DMS114 treated with DMSO at 0.1 percent for 48 hours (cell line): ENCODE results near the gene GAS2.

Source experiments
- DNase-seq: peaks from one replicate; lab custom pipeline; 2025; ENCODE audit not compliant: unreplicated experiment; lab: John Stamatoyannopoulos, UW

Gene GAS2

GRCh38 chr11:22723274-22723673 lies 56.9 kb downstream of the GAS2 start:
- no peak for DNase-seq

- DNase-seq: no peak
These were observed 58.7 kb downstream of the GAS2 start for GRCh38 chr11:22725079-22725478.

GRCh38 chr11:22728600-22729389 lies 62.4 kb downstream of the GAS2 start:
- no peak for DNase-seq

GRCh38 chr11:22730319-22730718 lies 63.9 kb downstream of the GAS2 start:
- DNase-seq: no peak

GRCh38 chr11:22732588-22732987 lies 66.2 kb downstream of the GAS2 start:
- DNase-seq: no peak

GRCh38 chr11:22733475-22734248 lies 67.3 kb downstream of the GAS2 start:
- DNase-seq: no peak

GRCh38 chr11:22734628-22735345 lies 68.4 kb downstream of the GAS2 start:
- DNase-seq: no peak

GRCh38 chr11:22742157-22742613 lies 75.8 kb downstream of the GAS2 start:
- no peak for DNase-seq

- DNase-seq: no peak
These were observed 83.1 kb downstream of the GAS2 start for GRCh38 chr11:22749536-22749935.

- no peak for DNase-seq
These were observed 86.5 kb downstream of the GAS2 start for GRCh38 chr11:22752908-22753310.

GRCh38 chr11:22753416-22753815 lies 87.0 kb downstream of the GAS2 start:
- DNase-seq: no peak

- no peak for DNase-seq
These were observed 94.7 kb downstream of the GAS2 start for GRCh38 chr11:22761066-22761465.

GRCh38 chr11:22763166-22763565 lies 96.8 kb downstream of the GAS2 start:
- DNase-seq: no peak

- DNase-seq: no peak
These were observed 98.3 kb downstream of the GAS2 start for GRCh38 chr11:22764735-22765134.

GRCh38 chr11:22768281-22768680 lies 101.9 kb downstream of the GAS2 start:
- no peak for DNase-seq

GRCh38 chr11:22769081-22769480 lies 102.7 kb downstream of the GAS2 start:
- no peak for DNase-seq

GRCh38 chr11:22774716-22775115 lies 108.3 kb downstream of the GAS2 start:
- no peak for DNase-seq

- no peak for DNase-seq
These were observed 108.8 kb downstream of the GAS2 start for GRCh38 chr11:22775248-22775647.

GRCh38 chr11:22778642-22779041 lies 112.2 kb downstream of the GAS2 start:
- DNase-seq: no peak

- DNase-seq: no peak
These were observed 113.4 kb downstream of the GAS2 start for GRCh38 chr11:22779850-22780249.

GRCh38 chr11:22780952-22781593 lies 114.7 kb downstream of the GAS2 start:
- DNase-seq: no peak
